ENCODE measurements around the gene MAD1L1. TPM values are rescaled to one million over a fixed set of nuclear protein-coding genes. Genes with fewer than 3 reads are reported as not detected.
A peak's percentile ranks its signal among the peaks of the same experiment; 100 is the strongest.

The MAD1L1 gene
- total and polyA plus RNA-seq, 2 of the 13 experiments (the other 11 are each of a cell fraction or from before 2014, with no cell fraction given): 17.4 to 64.7 TPM

- TF ChIP-seq ESRRA (CRISPR knock-in tag; IDR thresholded peaks at IDR 0.05; ENCODE audit: low read depth) (peak; percentile 38; the same call in 1 of the 2 replicates), SCMH1 (CRISPR knock-in tag; IDR thresholded peaks at IDR 0.05; ENCODE audit: borderline replicate concordance) (no peak), FOXO1 (CRISPR knock-in tag; IDR thresholded peaks at IDR 0.05) (peak; percentile 16; the same call in 1 of the 2 replicates), ELK4 (CRISPR knock-in tag; IDR thresholded peaks at IDR 0.05; ENCODE audit: borderline replicate concordance) (no peak), HDAC2 (CRISPR knock-in tag; IDR thresholded peaks at IDR 0.05) (peak; percentile 39; the same call in 1 of the 2 replicates), ZNF34 (CRISPR knock-in tag; IDR thresholded peaks at IDR 0.05; ENCODE audit: borderline replicate concordance) (0 out of 2 replicates have a peak, but pooled peaks have one; percentile 33), TBL1XR1 (IDR thresholded peaks at IDR 0.05; ENCODE audit: borderline replicate concordance, low read length, partially characterized antibody) (no peak), IRF2 (CRISPR knock-in tag; IDR thresholded peaks at IDR 0.05) (no peak; the same call in 1 of the 2 replicates), REPIN1 (CRISPR knock-in tag; IDR thresholded peaks at IDR 0.05; ENCODE audit: borderline replicate concordance, low read depth) (no peak; the same call in 1 of the 2 replicates), HOMEZ (CRISPR knock-in tag; IDR thresholded peaks at IDR 0.05; ENCODE audit: low read depth) (0 out of 2 replicates have a peak, but pooled peaks have one; percentile 22), ZBTB33 (CRISPR knock-in tag; IDR thresholded peaks at IDR 0.05) (peak; percentile 91), SALL1 (CRISPR knock-in tag; IDR thresholded peaks at IDR 0.05) (peak; percentile 42; the same call in 1 of the 2 replicates), CEBPB (IDR thresholded peaks at IDR 0.05; ENCODE audit: borderline replicate concordance, low read depth, low read length) (peak; percentile 29; the same call in 1 of the 2 replicates), MNT (IDR thresholded peaks at IDR 0.05) (no peak), PAXIP1 (CRISPR knock-in tag; conservative IDR thresholded peaks at IDR 0.05) (peak; percentile 72), ZSCAN22 (CRISPR knock-in tag; IDR thresholded peaks at IDR 0.05) (no peak)
These were observed 61.9 kb downstream of the MAD1L1 start (continued) for GRCh38 chr7:2170576-2171521.

Data from HepG2 (cell line).